ENCODE results near the gene KSR1. TPM values are rescaled to one million over a fixed set of nuclear protein-coding genes. Genes with fewer than 3 reads are reported as not detected.

Gene KSR1
- total RNA-seq, 1 experiment from 2014 or later, result 21.7 TPM

- in situ Hi-C loops (cut with HindIII; ENCODE audit: low pct_unique_long_range_greater_than_20kb, low sequenced_read_pairs), result no loop called here
- intact Hi-C loops (cut with micrococcal nuclease; ENCODE audit: unreplicated experiment), result no loop called here
- ATAC-seq (no peak), DNase-seq (ENCODE audit: low read depth, low spot score) (no peak)
- ChIA-PET POLR2A (no interaction called here), CTCF (no interaction called here)
- Histone ChIP-seq H3K27ac (ENCODE audit: low read length) (peak overlapping the region; percentile 42), H3K4me3 (ENCODE audit: low read depth in 2 of 2, low read length in 2 of 2) (no peak overlapping the region), H3K9me3 (ENCODE audit: control insufficient read depth, insufficient read depth, low read depth, low read length) (no peaks in the 10 kb centered on the region), H3K4me1 (ENCODE audit: control insufficient read depth, insufficient read depth, low read length) (peaks cover 23% of the 10 kb centered on the region), H3K27me3 (ENCODE audit: control insufficient read depth, insufficient read depth, low read length) (no peaks in the 10 kb centered on the region), H3K36me3 (ENCODE audit: control insufficient read depth, insufficient read depth, low read length) (no peaks in the 10 kb centered on the region)
- TF ChIP-seq POLR2AphosphoS5 (IDR thresholded peaks at IDR 0.05; ENCODE audit: low read depth, low read length) (no peak), REST (IDR thresholded peaks at IDR 0.05; ENCODE audit: insufficient read depth in 1 of 2, low read depth in 2 of 2, low read length in 1 of 2) (no peak), SIN3A (IDR thresholded peaks at IDR 0.05; ENCODE audit: borderline replicate concordance, insufficient read depth, low read depth, low read length) (no peak), TCF7L2 (IDR thresholded peaks at IDR 0.05; ENCODE audit: low read depth, low read length) (no peak)
- TF ChIP-seq, protein P1, sequence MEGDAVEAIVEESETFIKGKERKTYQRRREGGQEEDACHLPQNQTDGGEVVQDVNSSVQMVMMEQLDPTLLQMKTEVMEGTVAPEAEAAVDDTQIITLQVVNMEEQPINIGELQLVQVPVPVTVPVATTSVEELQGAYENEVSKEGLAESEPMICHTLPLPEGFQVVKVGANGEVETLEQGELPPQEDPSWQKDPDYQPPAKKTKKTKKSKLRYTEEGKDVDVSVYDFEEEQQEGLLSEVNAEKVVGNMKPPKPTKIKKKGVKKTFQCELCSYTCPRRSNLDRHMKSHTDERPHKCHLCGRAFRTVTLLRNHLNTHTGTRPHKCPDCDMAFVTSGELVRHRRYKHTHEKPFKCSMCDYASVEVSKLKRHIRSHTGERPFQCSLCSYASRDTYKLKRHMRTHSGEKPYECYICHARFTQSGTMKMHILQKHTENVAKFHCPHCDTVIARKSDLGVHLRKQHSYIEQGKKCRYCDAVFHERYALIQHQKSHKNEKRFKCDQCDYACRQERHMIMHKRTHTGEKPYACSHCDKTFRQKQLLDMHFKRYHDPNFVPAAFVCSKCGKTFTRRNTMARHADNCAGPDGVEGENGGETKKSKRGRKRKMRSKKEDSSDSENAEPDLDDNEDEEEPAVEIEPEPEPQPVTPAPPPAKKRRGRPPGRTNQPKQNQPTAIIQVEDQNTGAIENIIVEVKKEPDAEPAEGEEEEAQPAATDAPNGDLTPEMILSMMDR (IDR thresholded peaks at IDR 0.05), result no peak
- no TSS peak for BruUV-seq (replicated peaks)
These were observed 120.3 kb downstream of the KSR1 start for GRCh38 chr17:27576477-27577083.

GRCh38 chr17:27577121-27577761 lies 121.0 kb downstream of the KSR1 start:
- Histone ChIP-seq H3K4me3 (ENCODE audit: low read depth in 2 of 2, low read length in 2 of 2) (no peak overlapping the region), H3K27ac (ENCODE audit: low read length) (peak overlapping the region; percentile 42), H3K27me3 (ENCODE audit: control insufficient read depth, insufficient read depth, low read length) (no peaks in the 10 kb centered on the region), H3K36me3 (ENCODE audit: control insufficient read depth, insufficient read depth, low read length) (no peaks in the 10 kb centered on the region), H3K9me3 (ENCODE audit: control insufficient read depth, insufficient read depth, low read depth, low read length) (no peaks in the 10 kb centered on the region), H3K4me1 (ENCODE audit: control insufficient read depth, insufficient read depth, low read length) (peaks cover 23% of the 10 kb centered on the region)
- intact Hi-C loops (cut with micrococcal nuclease; ENCODE audit: unreplicated experiment) (no loop called here), in situ Hi-C loops (cut with HindIII; ENCODE audit: low pct_unique_long_range_greater_than_20kb, low sequenced_read_pairs) (no loop called here)
- ATAC-seq (peak; percentile 30), DNase-seq (ENCODE audit: low read depth, low spot score) (no peak)
- CTCF ChIA-PET, result no interaction called here
- BruUV-seq (replicated peaks), result no TSS peak
- POLR2A ChIA-PET, result no interaction called here
- TF ChIP-seq TCF7L2 (IDR thresholded peaks at IDR 0.05; ENCODE audit: low read depth, low read length) (no peak), SIN3A (IDR thresholded peaks at IDR 0.05; ENCODE audit: borderline replicate concordance, insufficient read depth, low read depth, low read length) (no peak), POLR2AphosphoS5 (IDR thresholded peaks at IDR 0.05; ENCODE audit: low read depth, low read length) (no peak), REST (IDR thresholded peaks at IDR 0.05; ENCODE audit: insufficient read depth in 1 of 2, low read depth in 2 of 2, low read length in 1 of 2) (no peak)
- TF ChIP-seq, protein P1 (IDR thresholded peaks at IDR 0.05), result no peak

Measured in Panc1 (cell line).